Astrocyte of the spinal cord (primary cell): ENCODE results near the gene CHMP5.

Experiments
- DNase-seq: peaks from one replicate; pipeline ENCODE4 v3.0.0; 2011; ENCODE audit warnings: low read depth, low spot score
- H3K4me3 ChIP-seq: 2 replicates; pipeline ENCODE4 v1.5.1; 2011; ENCODE audit warnings: low read depth, mild to moderate bottlenecking, low read length, moderate library complexity
- CTCF ChIP-seq: IDR thresholded peaks from 2 replicates; pipeline ENCODE4 v1.5.1; 2012; ENCODE audit warnings: low read depth, mild to moderate bottlenecking, low read length, inconsistent platforms
- in situ Hi-C: cut with HindIII; loops from 2 replicates; pipeline ENCODE4 v1.10.0; 2017; ENCODE audit warnings: low sequenced_read_pairs

CHMP5 gene

GRCh38 chr9:33232815-33233214 lies 32.0 kb upstream of the CHMP5 start:
- in situ Hi-C loops, result loop anchor here (25.0 kb wide), 1 partner anchor 146 kb away; the partner anchor contains the start of gene SMU1
- no peak for TF ChIP-seq CTCF
- no peak overlapping the region for H3K4me3 ChIP-seq
- no peak for DNase-seq

GRCh38 chr9:33233626-33234342 lies 31.1 kb upstream of the CHMP5 start:
- no peak overlapping the region for H3K4me3 ChIP-seq
- in situ Hi-C loops, result loop anchor here (25.0 kb wide), 1 partner anchor 146 kb away; the partner anchor contains the start of gene SMU1
- no peak for TF ChIP-seq CTCF
- DNase-seq, result peak; percentile 92

GRCh38 chr9:33234511-33235467 lies 30.1 kb upstream of the CHMP5 start:
- H3K4me3 ChIP-seq, result no peak overlapping the region
- TF ChIP-seq CTCF, result no peak
- in situ Hi-C loops, result loop anchor here (25.0 kb wide), 1 partner anchor 147 kb away; the partner anchor contains the start of gene SMU1
- DNase-seq, result no peak

GRCh38 chr9:33236571-33236970 lies 28.3 kb upstream of the CHMP5 start:
- no peak overlapping the region for H3K4me3 ChIP-seq
- DNase-seq, result peak; percentile 32
- no peak for TF ChIP-seq CTCF
- in situ Hi-C loops, result loop anchor here (25.0 kb wide), 1 partner anchor 149 kb away; the partner anchor contains the start of gene SMU1

GRCh38 chr9:33239921-33240320 lies 24.9 kb upstream of the CHMP5 start, which contains the start of gene SPINK4:
TSS of gene SPINK4 (plus strand) at chr9:33240167. CDS start at chr9:33240209, 42 bp downstream.
- no peak for TF ChIP-seq CTCF
- no peak for DNase-seq
- in situ Hi-C loops, result loop anchor here (25.0 kb wide), 1 partner anchor 153 kb away; the partner anchor contains the start of gene SMU1

GRCh38 chr9:33241298-33241697 lies 23.6 kb upstream of the CHMP5 start:
- DNase-seq, result no peak
- TF ChIP-seq CTCF, result no peak
- no peak overlapping the region for H3K4me3 ChIP-seq
- in situ Hi-C loops, result loop anchor here (25.0 kb wide), 1 partner anchor 154 kb away; the partner anchor contains the start of gene SMU1

More at GRCh38 chr9:33239921-33240320, 24.9 kb upstream of the CHMP5 start, which contains the start of gene SPINK4:
- no peak within 1 kb of the TSS for H3K4me3 ChIP-seq
